NCI-H345 treated with DMSO at 0.1 percent for 48 hours (cell line): ENCODE measurements around the gene THSD4.
"Not testable (repeated sequence)": the region's sequence is repeated elsewhere in the genome, so short reads cannot be mapped to it uniquely, and the experiment has no call there.

Experiments used
- DNase-seq: peaks from one replicate; lab custom pipeline; 2025; ENCODE audit not compliant: unreplicated experiment; lab: John Stamatoyannopoulos, UW

Gene THSD4

DNA sequence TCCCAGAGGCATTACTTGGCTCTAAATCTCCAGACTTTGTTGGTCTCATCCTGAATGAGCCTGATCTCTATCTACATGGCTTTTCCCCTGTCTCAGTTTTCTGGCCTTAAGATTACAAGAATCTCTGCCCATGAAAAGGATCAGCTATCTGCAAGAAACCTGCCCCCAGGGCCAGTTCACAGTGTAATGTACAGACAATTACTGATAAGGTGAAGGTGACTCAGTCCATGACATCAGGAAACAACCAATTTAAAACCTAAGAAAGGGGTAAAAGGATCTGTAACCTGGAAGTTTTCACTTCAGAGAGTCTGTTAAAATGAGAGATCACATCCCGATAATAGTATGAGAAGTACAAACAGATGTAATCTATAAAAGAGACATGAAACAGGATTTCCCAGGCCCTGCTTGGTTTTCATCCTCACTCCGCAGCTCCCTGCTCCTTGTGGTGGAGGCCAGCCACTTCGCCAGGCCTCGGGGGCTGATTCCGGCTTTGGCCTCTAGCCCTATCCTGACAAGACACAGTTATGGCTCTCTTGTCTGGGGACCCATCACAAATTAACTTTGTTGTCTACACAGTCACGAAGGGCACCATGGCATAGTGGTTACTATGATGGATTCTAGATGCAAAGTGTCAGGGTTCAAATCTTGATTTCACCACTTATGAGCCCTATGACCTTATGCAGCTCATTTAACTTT is 136.9 kb downstream of the THSD4 start:
- no peak for DNase-seq

DNA sequence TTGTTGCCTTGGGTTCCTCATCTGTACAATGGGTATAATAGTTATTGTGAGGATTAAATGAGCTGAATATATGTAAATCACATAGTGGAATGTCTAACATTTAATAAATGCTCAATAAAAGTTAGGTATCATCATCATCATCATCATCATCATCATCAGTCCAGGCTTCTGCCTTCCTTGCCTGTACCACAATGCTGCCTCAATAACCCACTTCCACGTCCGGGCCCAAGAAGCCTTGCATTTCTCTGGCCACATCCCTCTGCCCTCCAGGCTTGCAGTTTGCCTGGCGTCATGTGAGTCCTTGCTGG is 137.4 kb downstream of the THSD4 start:
- no peak for DNase-seq

DNA sequence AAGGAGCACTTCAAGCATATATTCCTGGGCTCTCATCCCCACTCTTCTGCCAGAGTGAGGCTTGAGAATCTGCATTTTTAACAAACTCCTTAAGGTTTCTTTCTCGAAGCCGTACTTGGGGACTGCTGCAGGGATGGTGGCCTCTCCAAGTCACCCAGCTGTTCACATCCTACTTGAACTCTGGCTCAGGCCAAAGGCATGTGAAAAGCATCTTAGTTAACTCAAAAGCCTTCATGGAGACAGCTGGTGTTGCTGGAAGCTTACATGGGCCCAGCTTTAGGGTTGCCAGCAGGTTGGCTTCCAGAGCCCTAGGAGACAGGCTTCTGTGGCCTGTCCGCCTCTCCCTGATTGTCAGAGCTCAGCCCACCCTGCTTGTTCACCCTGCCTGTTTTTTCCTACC is 139.2 kb downstream of the THSD4 start:
- no peak for DNase-seq

DNA sequence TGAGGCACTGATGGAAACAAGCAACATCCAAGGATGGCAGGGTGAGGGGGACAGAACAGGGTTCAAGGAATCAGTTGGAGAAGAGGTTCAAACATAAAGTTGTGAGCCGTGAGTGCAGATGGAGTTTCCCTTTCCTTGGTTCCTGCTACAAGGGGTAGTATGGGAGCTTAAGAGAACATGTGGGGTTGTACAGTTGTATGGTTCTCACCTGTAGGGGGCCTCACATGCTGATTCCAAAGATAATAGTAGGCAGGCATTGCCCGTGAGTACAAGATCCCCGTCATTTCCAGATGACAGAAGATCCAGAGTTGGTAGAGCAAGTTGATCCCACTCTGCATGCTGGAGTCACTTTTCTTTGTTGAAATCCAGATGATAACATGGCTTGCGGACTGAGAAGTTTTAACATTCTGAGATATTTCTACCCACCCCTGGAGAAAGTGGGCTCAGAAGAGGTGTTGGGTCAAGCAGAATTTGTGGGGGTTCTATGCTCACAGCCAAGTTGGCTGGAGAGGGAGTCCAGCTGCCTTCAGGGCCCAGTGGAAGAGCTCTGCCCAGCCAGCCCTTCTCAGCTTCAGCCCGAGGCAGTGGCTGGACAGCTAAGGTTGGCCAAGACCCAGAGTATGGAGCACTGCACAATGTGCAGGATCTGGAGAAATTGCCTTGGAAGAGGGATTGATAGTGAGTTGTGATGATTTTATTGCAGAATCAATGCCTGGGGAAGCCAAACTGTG is 141.8 kb downstream of the THSD4 start:
- no peak for DNase-seq

DNA sequence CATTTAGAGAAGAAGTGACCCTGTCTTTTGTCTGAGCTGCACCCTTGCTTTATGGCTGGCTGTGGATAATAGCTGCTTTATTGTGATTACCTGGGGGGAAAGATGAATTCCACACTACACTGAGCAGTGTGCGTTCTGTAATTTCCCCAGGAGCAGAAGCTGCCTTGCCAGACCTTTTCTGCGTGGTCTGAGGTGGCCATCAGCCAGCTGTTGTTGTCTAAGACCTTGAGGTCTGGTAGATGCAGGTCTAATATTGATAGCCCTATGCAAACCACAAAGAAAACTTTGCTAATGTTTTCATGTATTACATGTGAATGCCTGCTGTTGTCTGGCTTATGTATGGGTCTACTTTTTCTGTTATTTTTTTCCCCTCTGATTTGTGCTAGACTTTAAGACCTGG is 144.6 kb downstream of the THSD4 start:
- no peak for DNase-seq

DNA sequence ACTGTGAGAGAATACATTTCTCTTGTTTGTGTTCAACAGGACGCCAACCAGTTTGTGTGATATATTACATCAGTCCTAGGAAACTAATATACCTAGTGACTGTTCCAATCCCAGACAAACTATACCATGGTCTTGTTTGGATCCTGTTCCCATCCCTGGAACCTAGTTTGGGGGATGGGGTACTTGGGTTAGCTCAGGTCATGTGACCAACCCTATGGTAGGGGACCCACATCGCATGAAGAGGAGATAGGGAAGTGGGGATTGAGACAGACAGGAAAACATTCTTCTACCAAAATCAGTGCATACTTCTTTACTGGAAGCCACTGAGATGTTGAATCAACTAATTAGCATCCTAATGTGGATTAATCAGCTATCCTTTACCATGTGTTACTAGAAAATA is 146.1 kb downstream of the THSD4 start:
- DNase-seq, result no peak

DNA sequence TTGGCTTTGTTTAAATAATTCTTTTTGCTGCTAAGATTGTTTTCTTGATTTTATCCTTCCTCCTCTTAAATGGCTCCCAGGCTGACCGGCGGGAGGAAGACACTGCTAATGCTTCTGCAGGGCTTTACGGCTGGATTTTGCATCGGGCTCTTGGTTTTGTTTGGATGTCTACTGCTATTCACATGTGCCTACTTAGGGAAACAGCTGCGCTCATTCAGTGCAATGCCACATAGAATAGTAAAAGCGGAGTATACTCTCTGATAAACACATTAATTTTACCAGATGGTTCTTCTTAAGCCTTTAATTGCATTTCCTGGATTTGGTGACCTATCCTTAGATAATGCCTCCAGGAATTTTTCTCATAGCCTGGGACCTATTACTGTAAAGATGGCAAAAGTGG is 146.6 kb downstream of the THSD4 start:
- DNase-seq, result no peak

DNA sequence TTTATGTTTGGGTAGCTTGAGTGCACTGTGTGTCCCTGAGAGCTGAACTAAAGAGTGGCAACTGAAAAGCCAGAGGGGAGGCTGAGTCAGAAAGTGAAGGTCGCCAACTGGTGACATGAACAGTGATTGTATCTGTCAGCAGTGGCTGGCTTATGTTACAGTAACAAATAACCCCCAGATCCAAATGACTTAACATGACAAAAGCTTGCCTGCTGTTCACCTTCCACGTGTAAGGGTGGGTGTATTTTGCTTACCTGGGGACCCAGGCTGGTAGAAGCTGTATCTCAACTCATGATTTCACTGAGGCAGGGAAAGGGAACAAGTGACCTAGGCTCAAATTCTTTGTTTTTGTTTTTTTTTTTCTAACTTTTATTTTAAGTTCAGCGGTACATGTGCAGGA is 147.3 kb downstream of the THSD4 start:
- no peak for DNase-seq

DNA sequence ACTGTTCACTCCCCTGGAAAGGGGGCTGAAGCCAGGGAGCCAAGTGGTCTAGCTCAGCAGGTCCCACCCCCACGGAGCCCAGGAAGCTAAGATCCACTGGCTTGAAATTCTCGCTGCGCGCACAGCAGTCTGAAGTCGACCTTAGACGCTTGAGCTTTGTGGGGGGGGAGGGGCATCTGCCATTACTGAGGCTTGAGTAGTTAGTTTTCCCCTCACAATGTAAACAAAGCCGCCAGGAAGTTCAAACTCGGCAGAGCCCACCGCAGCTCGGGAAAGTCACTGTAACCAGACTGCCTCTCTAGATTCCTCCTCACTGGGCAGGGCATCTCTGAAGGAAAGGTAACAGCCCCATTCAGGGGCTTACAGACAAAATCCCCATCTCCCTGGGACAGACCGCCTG is 150.3 kb downstream of the THSD4 start:
- not testable (repeated sequence) for DNase-seq

DNA sequence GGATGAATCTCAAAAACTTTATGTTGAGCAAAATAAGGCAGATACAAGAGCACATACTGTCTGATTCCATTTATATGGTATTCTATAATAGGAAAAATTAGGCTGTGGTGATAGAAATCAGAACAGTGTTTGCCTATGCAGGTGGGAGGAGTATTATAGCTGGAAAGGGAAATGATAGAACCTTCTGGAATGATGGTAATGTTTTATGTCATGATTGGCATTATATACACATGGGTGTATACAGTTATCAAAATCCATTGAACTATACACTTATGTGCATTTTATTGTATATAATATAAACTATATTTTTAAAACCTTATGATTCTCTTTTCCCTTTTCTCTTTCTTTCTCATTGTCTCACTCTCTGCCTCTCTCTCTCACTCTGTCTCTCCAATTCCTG is 156.1 kb downstream of the THSD4 start:
- DNase-seq, result no peak

DNA sequence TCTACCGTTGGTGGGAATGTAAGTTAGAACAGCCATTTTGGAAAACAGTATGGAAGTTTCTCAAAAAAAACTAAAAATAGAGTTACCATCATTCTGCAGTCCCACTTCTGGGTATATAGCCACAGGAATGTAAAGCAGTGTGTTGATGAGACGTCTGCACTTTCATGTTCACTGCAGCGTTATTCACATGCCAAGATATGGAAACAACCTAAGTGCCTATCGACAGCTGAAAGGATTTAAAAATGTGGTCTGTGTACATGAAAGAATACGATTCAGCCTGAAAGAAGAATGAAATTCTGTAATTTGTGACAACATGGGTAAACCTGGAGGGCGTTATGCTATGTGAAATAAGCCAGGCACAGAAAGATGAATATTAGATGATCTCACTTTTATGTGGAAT is 157.7 kb downstream of the THSD4 start:
- DNase-seq, result no peak

DNA sequence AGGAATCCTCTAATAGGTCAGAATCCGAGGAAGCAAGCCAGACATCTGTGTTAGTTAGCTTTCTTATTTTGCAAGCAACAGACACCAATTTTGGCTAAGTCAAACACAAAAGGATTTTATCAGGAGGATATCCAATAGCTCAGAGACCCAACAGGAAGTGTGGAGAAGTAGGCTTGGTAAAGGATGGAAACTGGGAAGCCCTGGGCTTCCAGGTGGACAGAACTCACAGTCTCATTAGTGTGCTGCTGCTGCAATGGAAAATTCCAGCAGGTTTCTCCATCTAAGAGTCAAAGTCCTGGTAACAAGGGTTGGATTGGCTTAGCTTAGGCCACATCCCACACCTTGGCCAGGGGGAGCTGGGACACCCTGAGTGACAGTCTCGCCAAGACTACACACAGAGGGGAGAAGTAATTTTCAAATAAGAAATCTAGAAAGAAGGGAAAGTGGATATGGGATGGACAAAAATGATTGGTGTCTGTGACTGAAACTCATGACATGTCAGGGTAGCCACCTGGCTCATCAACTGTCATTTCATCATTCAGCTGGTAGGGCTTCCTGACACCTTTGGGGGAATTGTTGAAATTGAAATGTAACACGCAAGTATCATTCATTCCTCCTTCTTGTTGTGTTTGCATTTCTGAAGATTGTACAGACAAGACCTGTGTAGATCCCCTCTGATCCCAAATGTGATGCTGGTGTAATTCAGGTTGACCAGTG is 158.6 kb downstream of the THSD4 start:
- DNase-seq, result no peak

DNA sequence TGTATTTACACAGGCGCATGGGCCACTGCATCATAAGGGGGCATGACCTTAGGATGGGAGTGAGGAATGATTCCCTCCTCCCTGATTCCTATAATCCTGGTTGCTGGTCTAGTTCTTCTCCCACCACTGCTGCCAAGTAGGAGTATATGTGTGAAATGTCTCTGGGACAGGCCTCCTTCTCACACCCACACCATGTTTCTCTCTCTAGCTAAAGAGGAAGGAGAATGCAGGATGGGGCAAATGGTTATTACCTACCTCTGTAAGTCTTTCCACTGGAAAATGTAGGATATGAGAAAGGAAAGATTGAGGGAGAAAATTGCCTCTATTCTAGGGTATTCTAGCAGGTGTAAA is 159.2 kb downstream of the THSD4 start:
- no peak for DNase-seq

DNA sequence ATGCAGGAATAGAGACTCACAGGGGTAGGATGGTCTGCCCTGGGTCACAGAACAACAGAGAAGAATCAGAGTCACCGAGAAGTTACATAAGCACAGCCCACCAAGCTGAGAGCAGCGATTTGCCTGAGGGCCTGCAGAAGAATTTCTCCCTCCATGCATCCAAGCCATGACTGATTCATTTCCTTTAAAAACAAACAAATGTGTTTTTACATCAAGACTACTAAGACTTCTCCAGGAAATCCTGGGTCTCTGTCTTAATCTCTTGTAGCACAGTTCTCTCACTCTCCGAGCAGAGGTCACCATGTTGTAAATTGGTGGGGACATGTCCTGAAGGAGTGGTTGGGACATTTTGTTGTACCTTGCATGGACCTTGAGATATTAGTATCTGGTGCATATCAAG is 159.8 kb downstream of the THSD4 start:
- DNase-seq, result no peak

DNA sequence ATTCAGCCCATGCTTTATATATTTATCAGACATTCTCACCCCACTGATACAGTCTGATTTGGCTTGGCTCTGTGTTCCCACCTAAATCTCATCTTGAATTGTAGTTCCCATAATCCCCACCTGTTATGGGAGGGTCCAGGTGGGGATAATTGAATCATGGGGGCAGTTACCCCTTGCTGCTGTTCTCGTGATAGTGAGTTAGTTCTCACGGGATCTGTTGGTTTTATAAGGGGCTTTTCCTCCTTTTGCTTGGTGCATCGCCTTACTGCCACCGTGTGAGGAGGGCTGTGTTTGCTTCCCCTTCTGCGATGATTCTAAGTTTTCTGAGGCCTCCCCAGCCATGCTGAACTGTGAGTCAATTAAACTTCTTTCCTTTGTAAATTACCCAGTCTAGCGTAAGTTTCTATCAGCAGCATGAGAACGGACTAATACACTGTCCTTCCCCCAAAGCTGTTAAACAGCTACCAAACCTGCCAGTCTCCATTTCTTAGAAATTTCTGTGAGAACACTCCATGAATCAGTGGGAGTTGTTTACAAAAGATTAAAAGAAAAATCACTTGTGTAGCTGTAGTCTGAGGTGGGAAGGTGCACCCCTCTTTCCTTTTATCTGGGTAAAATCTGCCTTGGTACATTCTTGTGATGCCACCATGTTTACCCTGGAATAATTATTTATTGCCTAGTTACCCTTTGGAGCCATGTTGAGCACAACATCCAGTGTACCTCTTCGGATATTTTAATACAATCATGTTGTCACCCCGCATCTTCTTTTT is 160.5 kb downstream of the THSD4 start:
- DNase-seq, result no peak

DNA sequence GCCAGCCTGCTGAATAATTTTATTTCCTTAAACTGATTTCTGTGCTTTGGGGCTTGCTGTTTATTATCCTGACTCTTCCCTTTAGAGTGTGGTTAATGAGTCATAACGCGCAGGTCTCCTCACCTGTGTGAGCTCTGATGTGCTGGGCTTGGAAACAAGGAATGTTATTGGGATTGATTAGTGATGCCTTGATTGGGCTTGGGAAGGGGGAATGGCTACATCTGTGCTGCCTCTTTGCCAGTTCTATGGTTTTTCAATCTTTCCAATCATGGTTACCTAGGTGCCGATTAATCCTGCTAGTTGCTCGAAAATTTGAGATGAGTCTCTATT is 161.0 kb downstream of the THSD4 start:
- no peak for DNase-seq

DNA sequence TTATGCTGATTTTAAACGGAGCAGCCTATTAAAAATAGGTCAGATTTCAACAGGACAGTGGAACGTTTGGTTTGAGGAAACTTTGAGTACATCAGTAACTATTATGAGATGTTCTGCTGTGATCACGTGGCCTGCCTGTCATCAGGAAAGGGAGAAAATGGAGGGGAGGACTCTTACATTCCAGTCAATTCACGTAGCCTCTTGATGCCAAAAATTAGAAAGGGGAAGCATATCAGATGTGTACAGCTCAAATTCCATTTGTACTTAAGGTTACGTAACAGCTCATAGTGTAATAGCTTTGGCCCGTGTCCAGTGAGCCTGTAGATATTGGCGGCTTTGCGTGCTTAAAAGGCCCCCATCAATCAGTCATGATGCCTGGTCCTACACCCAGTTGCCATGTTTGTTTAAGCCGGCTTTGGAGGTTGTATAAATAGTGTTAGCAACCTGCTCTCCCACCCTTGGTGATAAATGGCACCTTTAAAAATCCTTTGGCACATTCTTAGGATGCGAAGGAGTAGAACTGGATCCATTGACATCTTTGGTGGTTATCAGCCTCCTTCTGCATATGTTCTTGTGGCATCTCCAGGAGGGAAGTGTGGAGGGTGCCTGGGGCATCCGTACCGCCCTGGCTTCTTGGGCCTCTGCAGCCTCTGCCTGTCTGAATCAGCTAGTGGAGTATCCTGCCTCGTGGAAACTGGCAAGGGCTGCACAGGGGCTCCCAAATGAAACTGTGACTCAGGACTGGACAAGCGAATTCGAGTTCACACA is 163.9 kb downstream of the THSD4 start:
- peak; percentile 42 for DNase-seq

DNA sequence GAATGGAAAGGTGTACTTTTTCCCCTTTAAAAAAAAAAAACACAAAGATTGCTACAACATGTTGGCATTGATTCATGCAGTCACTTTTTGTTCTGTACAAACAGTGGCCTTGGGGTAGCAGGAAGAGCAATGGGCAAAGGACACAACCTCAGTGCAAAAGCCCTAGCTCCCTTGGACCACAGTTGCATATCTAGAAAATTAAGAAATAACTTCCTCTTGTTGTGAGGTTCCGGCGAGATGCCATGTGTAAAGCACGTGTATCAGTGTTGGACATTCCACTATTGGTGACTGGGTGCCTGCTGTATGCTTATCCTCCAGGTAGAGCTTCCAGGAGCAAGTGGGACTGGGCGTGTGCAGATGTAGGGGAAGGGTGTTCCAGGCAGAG is 164.5 kb downstream of the THSD4 start:
- DNase-seq, result no peak

DNA sequence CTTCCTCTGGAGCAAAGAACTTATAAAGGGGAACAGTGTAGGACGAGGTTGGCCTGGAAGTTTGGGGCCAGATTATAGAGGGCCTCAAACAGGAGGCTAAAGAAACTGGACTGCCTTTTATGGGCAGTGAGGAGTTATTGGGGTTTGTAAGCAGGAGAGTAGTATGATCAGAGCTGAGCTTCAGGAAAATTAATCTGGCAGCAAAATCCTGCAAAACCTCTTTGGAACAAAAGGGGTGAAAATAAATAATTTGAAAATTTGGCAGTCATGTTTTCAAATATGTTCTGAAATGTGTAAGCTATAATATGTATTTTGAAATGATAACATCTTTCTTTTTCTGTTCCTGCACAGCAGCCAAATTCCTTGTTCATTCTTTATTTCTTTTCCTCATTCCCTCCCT is 164.9 kb downstream of the THSD4 start:
- no peak for DNase-seq

DNA sequence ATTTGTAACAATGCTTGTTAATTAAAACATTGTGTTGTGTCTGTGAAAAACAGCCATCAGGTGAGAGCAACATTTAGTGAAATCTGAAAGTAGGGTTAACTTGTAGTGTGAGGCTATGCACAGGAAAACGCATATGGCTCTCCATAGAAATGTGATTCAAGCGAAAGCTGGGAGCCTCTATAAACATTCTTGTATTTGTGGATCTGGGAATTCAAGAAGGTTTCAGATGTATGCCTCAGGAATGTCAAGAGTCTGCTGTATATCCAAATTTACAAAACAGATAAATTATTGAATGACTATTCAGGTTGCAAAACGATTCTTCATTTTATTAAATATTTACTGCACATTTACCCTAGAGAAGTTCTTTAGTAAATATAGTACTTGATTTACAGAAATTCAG is 166.0 kb downstream of the THSD4 start:
- no peak for DNase-seq

DNA sequence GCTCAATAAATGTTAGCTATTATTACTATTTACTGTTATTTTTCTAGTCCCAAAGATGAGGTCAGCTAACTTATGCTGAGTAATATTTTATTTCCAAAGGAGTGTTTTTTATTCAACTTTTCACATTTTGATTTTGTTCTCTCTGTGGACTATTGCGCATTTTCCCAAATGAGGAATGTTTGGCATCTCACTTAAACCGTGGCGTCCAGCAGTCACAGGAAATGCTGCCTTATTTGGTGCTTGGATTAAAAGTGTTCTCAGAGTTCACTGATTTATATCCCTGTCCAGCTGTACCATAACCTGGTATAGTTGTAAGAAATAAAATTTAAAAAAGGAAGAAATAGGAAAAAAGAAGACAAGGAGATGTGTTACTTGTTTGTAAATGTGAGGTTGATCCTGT is 166.8 kb downstream of the THSD4 start:
- no peak for DNase-seq
